Liver (tissue), 9 donors: Measurements from ENCODE around the gene ADCY10. TPM values are rescaled to one million over a fixed set of nuclear protein-coding genes. Genes with fewer than 3 reads are reported as not detected.

ENCODE experiments used
- DNase-seq: peaks from one replicate; pipeline ENCODE4 v3.0.0-alpha.2; 2017; ENCODE audit warnings: low spot score
- H3K27ac ChIP-seq, 2 donors: one replicate each; pipeline ENCODE4 v1.7.0; 2013; ENCODE audit warnings: inconsistent platforms in 2 of 2, low read length in 2 of 2, control low read depth in 1 of 2, low read depth in 1 of 2, mild to moderate bottlenecking in 1 of 2
- H3K27me3 ChIP-seq, 4 donors: one replicate each; pipeline versions ENCODE4 v1.6.1 to v1.7.0; 2013; ENCODE audit warnings: low read length in 3 of 4, inconsistent platforms in 1 of 4, mild to moderate bottlenecking in 1 of 4, moderate library complexity in 1 of 4; ENCODE audit not compliant: control insufficient read depth in 4 of 4, insufficient read depth in 4 of 4
- H3K36me3 ChIP-seq, 4 donors: one replicate each; pipeline versions ENCODE4 v1.6.1 to v1.7.0; 2013; ENCODE audit warnings: low read length in 3 of 4, mild to moderate bottlenecking in 3 of 4, low read depth in 1 of 4, moderate library complexity in 1 of 4; ENCODE audit not compliant: control insufficient read depth in 4 of 4, insufficient read depth in 3 of 4
- H3K4me1 ChIP-seq, 4 donors: one replicate each; pipeline versions ENCODE4 v1.6.1 to v1.7.0; 2013; ENCODE audit warnings: low read length in 3 of 4, mild to moderate bottlenecking in 3 of 4, moderate library complexity in 1 of 4; ENCODE audit not compliant: control insufficient read depth in 4 of 4, insufficient read depth in 4 of 4
- H3K4me3 ChIP-seq, 3 donors: one replicate each; pipeline versions ENCODE4 v1.6.1 to v1.7.0; 2013; ENCODE audit warnings: low read length in 3 of 3, control low read depth in 1 of 3, low read depth in 1 of 3, mild to moderate bottlenecking in 1 of 3
- H3K9ac ChIP-seq, 2 donors: one replicate each; pipeline ENCODE4 v1.7.0; 2013; ENCODE audit warnings: low read length in 2 of 2, mild to moderate bottlenecking in 2 of 2, moderate library complexity in 2 of 2, control low read depth in 1 of 2, low read depth in 1 of 2
- H3K9me3 ChIP-seq, 4 donors: one replicate each; pipeline versions ENCODE4 v1.6.1 to v1.7.0; 2013; ENCODE audit warnings: low read length in 3 of 4; ENCODE audit not compliant: control insufficient read depth in 4 of 4
- ATF3 ChIP-seq: IDR thresholded peaks from 2 replicates; pipeline ENCODE4 v1.6.1; 2016; ENCODE audit warnings: antibody characterized with exemption
- CTCF ChIP-seq: fragments of 150-350 bp; IDR thresholded peaks from 2 replicates; pipeline ENCODE4 v1.5.1; 2017; ENCODE audit warnings: improper control_type of control experiment, low read depth, low read length; ENCODE audit not compliant: missing input control
- EGR1 ChIP-seq, 2 donors: IDR thresholded peaks; 2 replicates each; pipeline ENCODE4 v1.6.1; 2016 to 2018; ENCODE audit warnings: antibody characterized with exemption in 2 of 2, low read depth in 2 of 2
- FOXA1 ChIP-seq: IDR thresholded peaks from 2 replicates; pipeline ENCODE4 v1.6.1; 2016; ENCODE audit warnings: antibody characterized with exemption
- FOXA2 ChIP-seq: IDR thresholded peaks from 2 replicates; pipeline ENCODE4 v1.6.1; 2016; ENCODE audit warnings: antibody characterized with exemption
- GABPA ChIP-seq, 2 donors: IDR thresholded peaks in 1 of 2; conservative IDR thresholded peaks in 1 of 2; 2 replicates each; pipeline ENCODE4 v1.6.1; 2016; ENCODE audit warnings: antibody characterized with exemption in 2 of 2, mild to moderate bottlenecking in 1 of 2, moderate library complexity in 1 of 2
- JUND ChIP-seq, 2 donors: IDR thresholded peaks; 2 replicates each; pipeline ENCODE4 v1.6.1; 2016; ENCODE audit warnings: antibody characterized with exemption in 2 of 2
- MAX ChIP-seq: IDR thresholded peaks from 2 replicates; pipeline ENCODE4 v1.6.1; 2016; ENCODE audit warnings: antibody characterized with exemption
- NR2F2 ChIP-seq: IDR thresholded peaks from 2 replicates; pipeline ENCODE4 v1.6.1; 2016; ENCODE audit warnings: antibody characterized with exemption
- REST ChIP-seq: IDR thresholded peaks from 2 replicates; pipeline ENCODE4 v1.6.1; 2016; ENCODE audit warnings: antibody characterized with exemption, mild to moderate bottlenecking
- RXRA ChIP-seq, 2 donors: IDR thresholded peaks; 2 replicates each; pipeline ENCODE4 v1.6.1; 2017 to 2018; ENCODE audit warnings: antibody characterized with exemption in 2 of 2, mild to moderate bottlenecking in 1 of 2
- SP1 ChIP-seq: IDR thresholded peaks from 2 replicates; pipeline ENCODE4 v1.6.1; 2018; ENCODE audit warnings: antibody characterized with exemption, mild to moderate bottlenecking
- TAF1 ChIP-seq: conservative IDR thresholded peaks from 2 replicates; pipeline ENCODE4 v1.6.1; 2016; ENCODE audit warnings: antibody characterized with exemption, mild to moderate bottlenecking
- YY1 ChIP-seq: IDR thresholded peaks from 2 replicates; pipeline ENCODE4 v1.6.1; 2016; ENCODE audit warnings: antibody characterized with exemption, mild to moderate bottlenecking
- ZBTB33 ChIP-seq: IDR thresholded peaks from 2 replicates; pipeline ENCODE4 v1.6.1; 2016; ENCODE audit warnings: antibody characterized with exemption
- WGBS: extraction: QIAGEN DNeasy Blood & Tissue Kit; methylation state at CpG from one replicate; pipeline ENCODE4 v1.1.7; 2013; 5-methylcytosine and 5-hydroxymethylcytosine counted together
- polyA plus RNA-seq, 2 donors: library from polyadenylated mRNA; stranded (reverse) in 1 of 2; unstranded in 1 of 2; fragments of 200-250 nt in 1 of 2; fragments of >200 nt in 1 of 2; fragmentation: Nextera tagmentation in 1 of 2; extraction: Ambion mirVana in 1 of 2; gene quantifications; one replicate each; pipeline versions ENCODE4 v1.2.1 to v1.2.3, GENCODE V29; 2013 to 2015
- total RNA-seq, 2 donors: library from RNA; depleted of rRNA; stranded (reverse); fragments of >200 nt; gene quantifications; one replicate each; pipeline ENCODE4 v1.2.3, GENCODE V29; 2014
- donor health status: healthy.
- donor health status: healthy.
- donor health status: healthy.
- donor health status: healthy.
- donor health status: healthy.

The ADCY10 gene
- total and polyA plus RNA-seq, 4 donors, result 0.89 to 4.7 (median 2.3) TPM

- Histone ChIP-seq H3K9me3 (no peaks in the 10 kb centered on the region), H3K9ac (no peak overlapping the region), H3K4me3 (no peak overlapping the region), H3K36me3 (peaks cover 2 to 12% (median 5%) of the 10 kb centered on the region in 4 donors), H3K27ac (no peak overlapping the region), H3K4me1 (no peaks in the 10 kb centered on the region), H3K27me3 (no peaks in the 10 kb centered on the region)
- TF ChIP-seq JUND (IDR thresholded peaks at IDR 0.05) (no peak), SP1 (no peak), NR2F2 (no peak), FOXA1 (no peak), TAF1 (no peak), RXRA (IDR thresholded peaks at IDR 0.05) (no peak), YY1 (no peak), MAX (no peak), FOXA2 (no peak), CTCF (no peak), REST (no peak)
- no peak for DNase-seq
Measured at GRCh38 chr1:167774710-167775109, 139.2 kb downstream of the ADCY10 start.

- Histone ChIP-seq H3K9ac (no peak overlapping the region), H3K36me3 (peaks cover 2 to 12% (median 4%) of the 10 kb centered on the region in 4 donors), H3K4me3 (no peak overlapping the region), H3K4me1 (no peaks in the 10 kb centered on the region), H3K9me3 (no peaks in the 10 kb centered on the region), H3K27me3 (no peaks in the 10 kb centered on the region), H3K27ac (no peak overlapping the region)
- WGBS, result 97% methylated on average over 2 of the region's 2 CpGs
- no peak for TF ChIP-seq EGR1 (IDR thresholded peaks at IDR 0.05; ENCODE audit: low read depth in 2 of 2)
- no peak for TF ChIP-seq FOXA1
- TF ChIP-seq ZBTB33, result no peak
- TF ChIP-seq CTCF, result no peak
- TF ChIP-seq ATF3, result no peak
- no peak for TF ChIP-seq RXRA (IDR thresholded peaks at IDR 0.05)
- TF ChIP-seq JUND (IDR thresholded peaks at IDR 0.05), result no peak
- no peak for TF ChIP-seq GABPA (IDR thresholded peaks at IDR 0.05 in 1 of 2, conservative IDR thresholded peaks at IDR 0.05 in 1 of 2)
- no peak for TF ChIP-seq FOXA2
- TF ChIP-seq NR2F2, result no peak
- TF ChIP-seq TAF1, result no peak
- TF ChIP-seq MAX, result no peak
- no peak for DNase-seq
Measured at GRCh38 chr1:167773516-167773915, 140.4 kb downstream of the ADCY10 start.
